ENCODE results near the gene ACVR1B. TPM values are rescaled to one million over a fixed set of nuclear protein-coding genes. Genes with fewer than 3 reads are reported as not detected.

ACVR1B gene
- total RNA-seq, 2 donors from 2014 or later, result 39.6 to 43.3 TPM

- no peak overlapping the region for H3K27ac ChIP-seq
- TF ChIP-seq POLR2AphosphoS5 (IDR thresholded peaks at IDR 0.05) (no peak), POLR2A (IDR thresholded peaks at IDR 0.05) (no peak), CTCF (IDR thresholded peaks at IDR 0.05) (no peak)
- intact Hi-C loops (cut with DNase I), result no loop called here
- WGBS, result 91% methylated on average over 8 of the region's 8 CpGs
- H3K4me1 ChIP-seq (replicated peaks), result no peaks in the 10 kb centered on the region
- H3K36me3 ChIP-seq, result no peaks in the 10 kb centered on the region
- H3K4me3 ChIP-seq, result no peak overlapping the region
- no peak for DNase-seq (ENCODE audit: low spot score)
- H3K9me3 ChIP-seq, result no peaks in the 10 kb centered on the region
- H3K27me3 ChIP-seq (replicated peaks; ENCODE audit: insufficient read depth), result no peaks in the 10 kb centered on the region
These were observed 51.6 kb downstream of the ACVR1B start for GRCh38 chr12:52003016-52003550.

- no peak overlapping the region for H3K4me3 ChIP-seq
- no peaks in the 10 kb centered on the region for H3K4me1 ChIP-seq (replicated peaks)
- DNase-seq (ENCODE audit: low spot score), result no peak
- no peak overlapping the region for H3K27ac ChIP-seq
- no peaks in the 10 kb centered on the region for H3K36me3 ChIP-seq
- WGBS, result 76% methylated on average over 6 of the region's 6 CpGs
- no peak for TF ChIP-seq POLR2AphosphoS5 (IDR thresholded peaks at IDR 0.05)
- no peak for TF ChIP-seq POLR2A (IDR thresholded peaks at IDR 0.05)
- no peak for TF ChIP-seq CTCF (IDR thresholded peaks at IDR 0.05)
- H3K27me3 ChIP-seq (replicated peaks; ENCODE audit: insufficient read depth), result no peaks in the 10 kb centered on the region
- intact Hi-C loops (cut with DNase I), result no loop called here
- H3K9me3 ChIP-seq, result no peaks in the 10 kb centered on the region
These were observed 52.1 kb downstream of the ACVR1B start for GRCh38 chr12:52003591-52003990.

GRCh38 chr12:52004042-52004648 lies 52.6 kb downstream of the ACVR1B start:
- peak; percentile 61 for DNase-seq (ENCODE audit: low spot score)
- TF ChIP-seq CTCF (IDR thresholded peaks at IDR 0.05) (peak; percentile 43 to 93 (median 76)), POLR2A (IDR thresholded peaks at IDR 0.05) (no peak), POLR2AphosphoS5 (IDR thresholded peaks at IDR 0.05) (peak; percentile 63)

GRCh38 chr12:52005218-52005902 lies 53.9 kb downstream of the ACVR1B start:
- DNase-seq (ENCODE audit: low spot score), result no peak
- intact Hi-C loops (cut with DNase I), result loop anchor here (2.0 kb wide), 1 partner anchor 15 kb away; no protein-coding TSS in a partner anchor
- H3K27me3 ChIP-seq (replicated peaks; ENCODE audit: insufficient read depth), result no peaks in the 10 kb centered on the region
- no peaks in the 10 kb centered on the region for H3K9me3 ChIP-seq
- H3K27ac ChIP-seq, result no peak overlapping the region
- H3K36me3 ChIP-seq, result no peaks in the 10 kb centered on the region
- H3K4me1 ChIP-seq (replicated peaks), result peaks cover 12% of the 10 kb centered on the region
- TF ChIP-seq CTCF (IDR thresholded peaks at IDR 0.05) (no peak), POLR2A (IDR thresholded peaks at IDR 0.05) (no peak), POLR2AphosphoS5 (IDR thresholded peaks at IDR 0.05) (no peak)
- WGBS, result 89% methylated on average over 10 of the region's 10 CpGs
- no peak overlapping the region for H3K4me3 ChIP-seq

More at GRCh38 chr12:52004042-52004648, 52.6 kb downstream of the ACVR1B start:
- H3K9me3 ChIP-seq, result no peaks in the 10 kb centered on the region
- peaks cover under 1% of the 10 kb centered on the region for H3K4me1 ChIP-seq (replicated peaks)
- H3K4me3 ChIP-seq, result no peak overlapping the region
- no peak overlapping the region for H3K27ac ChIP-seq
- no peaks in the 10 kb centered on the region for H3K27me3 ChIP-seq (replicated peaks; ENCODE audit: insufficient read depth)
- intact Hi-C loops (cut with DNase I), result loop anchor here (2.0 kb wide), 1 partner anchor 17 kb away; no protein-coding TSS in a partner anchor
- 50% methylated on average over 5 of the region's 5 CpGs for WGBS
- H3K36me3 ChIP-seq, result no peaks in the 10 kb centered on the region

All from prostate gland (tissue), 2 donors.